Body of pancreas (tissue), 4 donors: ENCODE measurements around the gene SLC6A1. TPM values are rescaled to one million over a fixed set of nuclear protein-coding genes. Genes with fewer than 3 reads are reported as not detected.
"Not testable (repeated sequence)": the region's sequence is repeated elsewhere in the genome, so short reads cannot be mapped to it uniquely, and the experiment has no call there.

Source experiments
- ATAC-seq: fragments of 150-250 bp; one replicate; pipeline ENCODE4 v1.9.1; 2016
- DNase-seq, 4 donors: peaks; one replicate each; pipeline ENCODE4 v3.0.0-alpha.2; 2019
- H3K27ac ChIP-seq, 4 donors: fragments of 200-600 bp; sonication (generic); 1 replicate in 3 of 4; 2 replicates in 1 of 4; pipeline versions ENCODE4 v1.5.1 to v1.6.1; 2016 to 2019; ENCODE audit warnings: mild to moderate bottlenecking in 1 of 4, mixed read lengths in 1 of 4, moderate library complexity in 1 of 4
- H3K27me3 ChIP-seq, 2 donors: fragments of 200-600 bp; sonication (generic); one replicate each; pipeline ENCODE4 v1.6.0; 2016; ENCODE audit warnings: mild to moderate bottlenecking in 1 of 2
- H3K36me3 ChIP-seq, 2 donors: fragments of 200-600 bp; sonication (generic); replicated peaks in 1 of 2; 2 replicates each; pipeline ENCODE4 v1.5.1; 2016; ENCODE audit warnings: low read depth in 2 of 2; ENCODE audit not compliant: insufficient read depth in 1 of 2
- H3K4me1 ChIP-seq: fragments of 200-600 bp; sonication (generic); one replicate; pipeline ENCODE4 v1.6.0; 2016
- H3K4me3 ChIP-seq, 2 donors: fragments of 200-600 bp; sonication (generic); 1 replicate in 1 of 2; 2 replicates in 1 of 2; pipeline ENCODE4 v1.5.1; 2016 to 2019
- H3K9me3 ChIP-seq, 3 donors: fragments of 200-600 bp; sonication (generic); 1 replicate in 2 of 3; 2 replicates in 1 of 3; pipeline ENCODE4 v1.5.1; 2016
- CTCF ChIP-seq, 7 experiments: fragments of 450-650 bp in 4 of 7; fragments of 200-600 bp in 3 of 7; sonication (generic) in 3 of 7; IDR thresholded peaks; one replicate each; pipeline ENCODE4 v1.5.1; 2016 to 2019; ENCODE audit warnings: antibody characterized with exemption in 7 of 7
- POLR2A ChIP-seq, 3 donors: fragments of 450-650 bp; IDR thresholded peaks; one replicate each; pipeline ENCODE4 v1.6.1; 2016; ENCODE audit warnings: antibody characterized with exemption in 3 of 3, mild to moderate bottlenecking in 2 of 3
- WGBS, 2 donors: methylation state at CpG; one replicate each; pipeline ENCODE4 v1.1.5; 2017; 5-methylcytosine and 5-hydroxymethylcytosine counted together
- intact Hi-C: fragments of 100-400 bp; cut with DNase I; formaldehyde crosslinking; loops from one replicate; pipeline ENCODE4 v1.15.1; 2023
- total RNA-seq, 2 donors: library from RNA; depleted of rRNA; stranded (reverse); fragments of >200 nt; gene quantifications; one replicate each; pipeline ENCODE4 v1.1.0, GENCODE V29; 2016

SLC6A1 gene
- total RNA-seq, 2 donors from 2014 or later = 0.26 to 0.66 TPM

GRCh38 chr3:11072631-11073030 lies 80.1 kb downstream of the SLC6A1 start:
- Histone ChIP-seq H3K27me3 (no peaks in the 10 kb centered on the region), H3K4me3 (no peak overlapping the region), H3K36me3 (no peaks in the 10 kb centered on the region), H3K9me3 (no peaks in the 10 kb centered on the region), H3K4me1 (no peaks in the 10 kb centered on the region), H3K27ac (no peak overlapping the region)
- DNase-seq (no peak), ATAC-seq (no peak)
- WGBS, 2 donors = 45 to 55% methylated on average over 5 of the region's 5 CpGs
- no peak for TF ChIP-seq POLR2A (IDR thresholded peaks at IDR 0.05)
- TF ChIP-seq CTCF (IDR thresholded peaks at IDR 0.05) = no peak
- intact Hi-C loops = no loop called here

GRCh38 chr3:11074011-11074410 lies 81.5 kb downstream of the SLC6A1 start:
- no peak for TF ChIP-seq CTCF (IDR thresholded peaks at IDR 0.05)
- no peak for TF ChIP-seq POLR2A (IDR thresholded peaks at IDR 0.05)
- intact Hi-C loops = no loop called here
- Histone ChIP-seq H3K27me3 (no peaks in the 10 kb centered on the region), H3K4me3 (no peak overlapping the region), H3K4me1 (no peaks in the 10 kb centered on the region), H3K36me3 (no peaks in the 10 kb centered on the region), H3K9me3 (no peaks in the 10 kb centered on the region), H3K27ac (no peak overlapping the region)
- DNase-seq (no peak), ATAC-seq (no peak)
- 36 to 50% methylated on average over 2 of the region's 2 CpGs for WGBS, 2 donors

- Histone ChIP-seq H3K36me3 (no peaks in the 10 kb centered on the region), H3K4me3 (no peak overlapping the region), H3K9me3 (no peaks in the 10 kb centered on the region), H3K4me1 (no peaks in the 10 kb centered on the region), H3K27ac (no peak overlapping the region), H3K27me3 (no peaks in the 10 kb centered on the region)
- intact Hi-C loops = no loop called here
- TF ChIP-seq CTCF (IDR thresholded peaks at IDR 0.05) = no peak
- no peak for TF ChIP-seq POLR2A (IDR thresholded peaks at IDR 0.05)
- 57 to 74% methylated on average over 3 of the region's 3 CpGs for WGBS, 2 donors
- ATAC-seq = no peak
- DNase-seq = no peak
Measured at GRCh38 chr3:11074451-11074850, 81.9 kb downstream of the SLC6A1 start.

GRCh38 chr3:11075122-11075521 lies 82.6 kb downstream of the SLC6A1 start:
- 58 to 96% methylated on average over 2 of the region's 2 CpGs for WGBS, 2 donors
- H3K27ac ChIP-seq = not testable (repeated sequence)

GRCh38 chr3:11076711-11077110 lies 84.2 kb downstream of the SLC6A1 start:
- intact Hi-C loops = no loop called here
- DNase-seq (no peak), ATAC-seq (no peak)
- 28 to 43% methylated on average over 6 of the region's 6 CpGs for whole genome bisulfite sequencing, 2 donors
- H3K9me3 ChIP-seq = no peaks in the 10 kb centered on the region
- H3K27me3 ChIP-seq = no peaks in the 10 kb centered on the region
- H3K27ac ChIP-seq = no peak overlapping the region
- no peak overlapping the region for H3K4me3 ChIP-seq
- TF ChIP-seq POLR2A (IDR thresholded peaks at IDR 0.05) (no peak), CTCF (IDR thresholded peaks at IDR 0.05) (no peak)
- no peaks in the 10 kb centered on the region for H3K4me1 ChIP-seq
- H3K36me3 ChIP-seq = no peaks in the 10 kb centered on the region

More at GRCh38 chr3:11075122-11075521, 82.6 kb downstream of the SLC6A1 start:
- DNase-seq, H3K4me1 ChIP-seq, H3K27me3 ChIP-seq, H3K4me3 ChIP-seq, H3K9me3 ChIP-seq, intact Hi-C loops, H3K36me3 ChIP-seq, ATAC-seq: not testable (repeated sequence)
